Heart right ventricle (tissue), 16 donors: ENCODE results near the gene UPF1. TPM values are rescaled to one million over a fixed set of nuclear protein-coding genes. Genes with fewer than 3 reads are reported as not detected.

Experiments used
- ATAC-seq, 8 donors: fragments of 200-7000 bp; cut with Tn5 transposase; one replicate each; pipeline ENCODE4 v1.9.1; 2020; ENCODE audit warnings: mild to moderate bottlenecking in 8 of 8, moderate library complexity in 8 of 8, moderate number of reproducible peaks in 1 of 8
- DNase-seq, 2 donors: peaks; one replicate each; pipeline ENCODE4 v3.0.0-alpha.2; 2020
- H3K27ac ChIP-seq, 10 donors: fragments of 200-600 bp; sonication (generic) in 2 of 10; one replicate each; pipeline versions ENCODE4 v1.5.0 to v1.8.0; 2020 to 2022; ENCODE audit warnings: mild to moderate bottlenecking in 3 of 10
- H3K27me3 ChIP-seq, 7 donors: fragments of 200-600 bp; one replicate each; pipeline ENCODE4 v1.8.0; 2021 to 2022; ENCODE audit warnings: mild to moderate bottlenecking in 2 of 7
- H3K36me3 ChIP-seq, 9 donors: fragments of 200-600 bp; sonication (generic) in 1 of 9; one replicate each; pipeline versions ENCODE4 v1.5.0 to v1.8.0; 2020 to 2022; ENCODE audit warnings: mild to moderate bottlenecking in 2 of 9
- H3K4me1 ChIP-seq, 9 donors: fragments of 200-600 bp; sonication (generic) in 1 of 9; one replicate each; pipeline versions ENCODE4 v1.5.0 to v1.8.0; 2020 to 2022; ENCODE audit warnings: mild to moderate bottlenecking in 4 of 9
- H3K4me3 ChIP-seq, 10 donors: fragments of 200-600 bp; sonication (generic) in 2 of 10; one replicate each; pipeline versions ENCODE4 v1.5.0 to v1.8.0; 2020 to 2022; ENCODE audit warnings: mild to moderate bottlenecking in 7 of 10, moderate library complexity in 2 of 10
- H3K9me3 ChIP-seq, 11 donors: fragments of 200-600 bp in 10 of 11; sonication (generic) in 2 of 11; one replicate each; pipeline versions ENCODE4 v1.5.0 to v1.8.0; 2013 to 2022; ENCODE audit warnings: mild to moderate bottlenecking in 2 of 11, control low read depth in 1 of 11, moderate library complexity in 1 of 11
- CTCF ChIP-seq, 9 donors: fragments of 200-600 bp; sonication (generic) in 2 of 9; IDR thresholded peaks; one replicate each; pipeline versions ENCODE4 v1.5.0 to v1.8.0; 2021 to 2022; ENCODE audit warnings: antibody characterized with exemption in 9 of 9, mild to moderate bottlenecking in 5 of 9, moderate library complexity in 1 of 9
- whole genome bisulfite sequencing, 2 donors: extraction: QIAGEN DNeasy Blood & Tissue Kit; methylation state at CpG; one replicate each; pipeline ENCODE4 v1.1.7; 2013; ENCODE audit warnings: inconsistent platforms in 1 of 2; 5-methylcytosine and 5-hydroxymethylcytosine counted together
- intact Hi-C, 10 donors: fragments of 100-400 bp; cut with DNase I; formaldehyde crosslinking; loops; one replicate each; pipeline versions ENCODE4 v1.11.1 to v1.14.2; 2022
- polyA plus RNA-seq, 2 donors: library from polyadenylated mRNA; stranded (reverse); fragments of 200-250 nt; gene quantifications; one replicate each; pipeline ENCODE4 v1.2.3, GENCODE V29; 2013
- total RNA-seq, 10 donors: library from RNA; stranded (reverse); fragmentation: NEBNext Ultra II Directional in 3 of 10; extraction: Animal tissue kit (Norgen Biotek cat#: 25700) in 3 of 10; gene quantifications; one replicate each; pipeline versions ENCODE4 v1.2.1 to v1.2.4, GENCODE V29; 2021 to 2023
- donor health status: Arrhythmogenic right ventricular cardiomyopathy.
- donor health status: ischemic (EF 13 %, LVEDD 7.1; RV severe dilation, severe dysfunction).
- donor health status: healthy with polysubstance abuse.
- donor health status: DM: no; HTN: yes; CAD: no.
- donor health status: DM: no; HTN: no; CAD: no.
- donor health status: ischemic (EF 25% LVEDD 6.9; RV normal size, moderate dysfunction).
- donor health status: ischemic (EF 25% LVEDD 5.7; RV mildly dilated, moderate dysfunction).
- donor health status: healthy.
- donor health status: DM: yes; HTN: yes; CAD: no.
- donor health status: Ischemic cardiomyopathy.
- donor health status: ischemic (EF 35%, LVEDD 5.7; RV mildly dilated, moderate dysfunction).
- donor health status: nonischemic (EF 11% LVEDD 7.7; RV severe dilation, severe dysfunction).
- donor health status: DM: yes; HTN: yes; CAD: no.
- donor health status: PGD.
- donor health status: ischemic (EF 29% LVEDD 5.4; RV normal size, mild dysfunction).
- donor health status: nonischemic (EF 23%, LVEDD 6.1; RV moderate dilation, normal function).

Gene UPF1
- total and polyA plus RNA-seq, 12 donors: 25.2 to 44.3 (median 36.8) TPM

- intact Hi-C loops: loop anchor here in 1 of 10 donors (10.0 kb wide), 1 partner anchor 86 kb away; no protein-coding TSS in a partner anchor
- peaks cover 0 to 31% (median 17%) of the 10 kb centered on the region in 7 donors for H3K27me3 ChIP-seq
- 77 to 78% methylated on average over 18 of the region's 18 CpGs for WGBS, 2 donors
- no peak overlapping the region for H3K27ac ChIP-seq
- H3K4me3 ChIP-seq: no peak overlapping the region
- peaks cover 0 to 45% (median 14%) of the 10 kb centered on the region in 9 donors for H3K36me3 ChIP-seq
- peaks cover 3 to 31% (median 16%) of the 10 kb centered on the region in 9 donors for H3K4me1 ChIP-seq
- H3K9me3 ChIP-seq: no peaks in the 10 kb centered on the region
- no peak for TF ChIP-seq CTCF (IDR thresholded peaks at IDR 0.05)
- ATAC-seq (no peak), DNase-seq (no peak)
Measured at GRCh38 chr19:18898607-18899408, 67.0 kb downstream of the UPF1 start.

GRCh38 chr19:18899624-18900560, 68.1 kb downstream of the UPF1 start:
- TF ChIP-seq CTCF (IDR thresholded peaks at IDR 0.05): no peak
- 90 to 92% methylated on average over 20 of the region's 20 CpGs for WGBS, 2 donors
- Histone ChIP-seq H3K4me1 (peaks cover 0 to 20% (median 7%) of the 10 kb centered on the region in 9 donors), H3K36me3 (peaks cover 0 to 56% (median 14%) of the 10 kb centered on the region in 9 donors), H3K27ac (no peak overlapping the region), H3K9me3 (no peaks in the 10 kb centered on the region), H3K27me3 (peaks cover 0 to 21% (median 11%) of the 10 kb centered on the region in 7 donors), H3K4me3 (no peak overlapping the region)
- ATAC-seq (no peak), DNase-seq (no peak)
- intact Hi-C loops: loop anchor here in 1 of 10 donors (10.0 kb wide), 1 partner anchor 85 kb away; no protein-coding TSS in a partner anchor

- Histone ChIP-seq H3K4me3 (no peak overlapping the region), H3K4me1 (peaks cover 0 to 13% (median 0%) of the 10 kb centered on the region in 9 donors), H3K27me3 (peaks cover 0 to 12% (median 4%) of the 10 kb centered on the region in 7 donors), H3K27ac (no peak overlapping the region), H3K9me3 (no peaks in the 10 kb centered on the region), H3K36me3 (peaks cover 0 to 66% (median 14%) of the 10 kb centered on the region in 9 donors)
- 90 to 95% methylated on average over 17 of the region's 17 CpGs for WGBS, 2 donors
- intact Hi-C loops: no loop called here
- ATAC-seq (no peak), DNase-seq (no peak)
- TF ChIP-seq CTCF (IDR thresholded peaks at IDR 0.05): no peak
Measured at GRCh38 chr19:18900700-18901481, 69.1 kb downstream of the UPF1 start.
